ENCODE results near the gene HIPK4. TPM values are rescaled to one million over a fixed set of nuclear protein-coding genes. Genes with fewer than 3 reads are reported as not detected.

The HIPK4 gene
- total RNA-seq, 4 donors from 2014 or later, result 0.39 to 0.60 TPM; not detected in 2

- no peak for TF ChIP-seq CTCF (IDR thresholded peaks at IDR 0.05)
- no peak for TF ChIP-seq POLR2A (IDR thresholded peaks at IDR 0.05)
- TF ChIP-seq EP300 (IDR thresholded peaks at IDR 0.05), result no peak
- DNase-seq (ENCODE audit: low spot score in 2 of 2), result no peak
- Histone ChIP-seq H3K27ac (peak overlapping the region in 2 of 4 donors; percentile 95 to 100), H3K36me3 (peaks cover 0 to 13% (median 7%) of the 10 kb centered on the region in 3 donors), H3K4me3 (no peak overlapping the region), H3K27me3 (no peaks in the 10 kb centered on the region), H3K9me3 (no peaks in the 10 kb centered on the region), H3K4me1 (peaks cover 0 to 58% (median 22%) of the 10 kb centered on the region in 4 donors)
- WGBS, 2 donors, result 58 to 59% methylated on average over 5 of the region's 5 CpGs
Observed at GRCh38 chr19:40419066-40419612, 29.2 kb upstream of the HIPK4 start.

GRCh38 chr19:40418040-40418439 is 28.1 kb upstream of the HIPK4 start:
- 85 to 87% methylated on average over 3 of the region's 3 CpGs for WGBS, 2 donors
- Histone ChIP-seq H3K4me3 (no peak overlapping the region), H3K4me1 (peaks cover 0 to 47% (median 12%) of the 10 kb centered on the region in 4 donors), H3K9me3 (no peaks in the 10 kb centered on the region), H3K27me3 (peaks cover 0 to 4% of the 10 kb centered on the region in 2 donors), H3K36me3 (peaks cover 0 to 9% (median 4%) of the 10 kb centered on the region in 3 donors), H3K27ac (peak overlapping the region in 2 of 4 donors; percentile 95)
- TF ChIP-seq CTCF (IDR thresholded peaks at IDR 0.05), result no peak
- no peak for TF ChIP-seq POLR2A (IDR thresholded peaks at IDR 0.05)
- no peak for TF ChIP-seq EP300 (IDR thresholded peaks at IDR 0.05)
- DNase-seq (ENCODE audit: low spot score in 2 of 2), result no peak

- Histone ChIP-seq H3K9me3 (no peaks in the 10 kb centered on the region), H3K36me3 (peaks cover 0 to 5% (median under 1%) of the 10 kb centered on the region in 3 donors), H3K4me1 (peaks cover 0 to 43% (median 9%) of the 10 kb centered on the region in 4 donors), H3K27ac (peak overlapping the region; percentile 59 to 95 (median 82)), H3K4me3 (no peak overlapping the region), H3K27me3 (peaks cover 0 to 7% of the 10 kb centered on the region in 2 donors)
- no peak for DNase-seq (ENCODE audit: low spot score in 2 of 2)
- 59 to 61% methylated on average over 4 of the region's 4 CpGs for WGBS, 2 donors
- TF ChIP-seq POLR2A (IDR thresholded peaks at IDR 0.05), result no peak
- no peak for TF ChIP-seq EP300 (IDR thresholded peaks at IDR 0.05)
- no peak for TF ChIP-seq CTCF (IDR thresholded peaks at IDR 0.05)
Observed at GRCh38 chr19:40417643-40417981, 27.6 kb upstream of the HIPK4 start.

- peak overlapping the region; percentile 59 to 95 (median 82) for H3K27ac ChIP-seq
- 32 to 40% methylated on average over 15 to 16 of the region's 16 CpGs for WGBS, 2 donors
- H3K27me3 ChIP-seq, result peaks cover 0 to 7% of the 10 kb centered on the region in 2 donors
- H3K4me1 ChIP-seq, result peaks cover 0 to 38% (median 7%) of the 10 kb centered on the region in 4 donors
- DNase-seq (ENCODE audit: low spot score in 2 of 2), result peak; percentile 46 to 47
- TF ChIP-seq POLR2A (IDR thresholded peaks at IDR 0.05), result peak in 1 of 2 donors; percentile 58
- peak in 1 of 2 donors; percentile 60 for TF ChIP-seq EP300 (IDR thresholded peaks at IDR 0.05)
- TF ChIP-seq CTCF (IDR thresholded peaks at IDR 0.05), result no peak
- no peak overlapping the region for H3K4me3 ChIP-seq
- no peaks in the 10 kb centered on the region for H3K9me3 ChIP-seq
- H3K36me3 ChIP-seq, result no peaks in the 10 kb centered on the region
Observed at GRCh38 chr19:40416918-40417642, 27.1 kb upstream of the HIPK4 start.

- peak overlapping the region in 3 of 4 donors; percentile 37 to 95 (median 95) for H3K27ac ChIP-seq
- peaks cover 0 to 43% (median 0%) of the 10 kb centered on the region in 4 donors for H3K4me1 ChIP-seq
- peaks cover 0 to 7% of the 10 kb centered on the region in 2 donors for H3K27me3 ChIP-seq
- no peak overlapping the region for H3K4me3 ChIP-seq
- WGBS, 2 donors, result 94 to 100% methylated on average over 2 of the region's 2 CpGs
- DNase-seq (ENCODE audit: low spot score in 2 of 2), result no peak
- TF ChIP-seq POLR2A (IDR thresholded peaks at IDR 0.05) (no peak), CTCF (IDR thresholded peaks at IDR 0.05) (no peak), EP300 (IDR thresholded peaks at IDR 0.05) (no peak)
- H3K9me3 ChIP-seq, result no peaks in the 10 kb centered on the region
- no peaks in the 10 kb centered on the region for H3K36me3 ChIP-seq
Observed at GRCh38 chr19:40415768-40416167, 25.8 kb upstream of the HIPK4 start.
